ENCODE results near the gene MX2. TPM values are rescaled to one million over a fixed set of nuclear protein-coding genes. Genes with fewer than 3 reads are reported as not detected.

Gene MX2
- total and polyA plus RNA-seq, 2 of the 8 experiments (the other 6 are each of a cell fraction or from before 2014, with no cell fraction given), result 3.1 to 8.9 TPM

- TF ChIP-seq CHD7 (IDR thresholded peaks at IDR 0.05; ENCODE audit: insufficient replicate concordance, low read length) (no peak), SIN3A (conservative IDR thresholded peaks at IDR 0.05 in 1 of 2, IDR thresholded peaks at IDR 0.05 in 1 of 2; ENCODE audit: low read depth in 1 of 2, low read length in 2 of 2) (no peak)
Observed at GRCh38 chr21:41437729-41438128, 75.9 kb downstream of the MX2 start (continued).
